HG03103 (cell line): ENCODE results near the gene CCNO.

Experiments used
- ATAC-seq: cut with Tn5 transposase; IDR thresholded peaks from one replicate; pipeline ENCODE4 v1.9.1; 2021; ENCODE audit warnings: low read depth; ENCODE audit not compliant: unreplicated experiment

Gene CCNO

DNA sequence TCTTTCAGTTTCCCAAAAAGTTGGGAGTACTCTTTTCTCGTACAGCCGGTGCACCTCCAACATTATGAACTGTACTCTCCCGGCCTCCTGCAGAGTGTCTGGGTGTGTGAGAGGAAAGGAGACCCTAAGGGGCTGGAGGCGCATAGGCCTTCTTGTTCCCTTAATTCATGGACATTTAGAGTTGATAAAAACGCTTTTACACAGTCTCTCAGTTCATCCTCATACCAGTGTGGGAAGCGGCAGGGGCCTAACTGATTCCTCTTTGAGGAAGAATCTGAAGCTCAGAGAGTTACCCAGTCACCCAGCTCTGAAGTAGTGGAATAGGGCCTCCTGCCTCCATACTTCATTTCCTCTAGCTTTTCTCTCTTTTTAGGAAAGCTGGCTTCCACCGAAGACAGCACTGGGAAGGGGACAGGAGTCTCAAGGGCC, 9.6 kb downstream of the CCNO start:
- no peak for ATAC-seq

GRCh38 chr5:55222985-55223811, 10.2 kb downstream of the CCNO start:
- ATAC-seq = no peak

DNA sequence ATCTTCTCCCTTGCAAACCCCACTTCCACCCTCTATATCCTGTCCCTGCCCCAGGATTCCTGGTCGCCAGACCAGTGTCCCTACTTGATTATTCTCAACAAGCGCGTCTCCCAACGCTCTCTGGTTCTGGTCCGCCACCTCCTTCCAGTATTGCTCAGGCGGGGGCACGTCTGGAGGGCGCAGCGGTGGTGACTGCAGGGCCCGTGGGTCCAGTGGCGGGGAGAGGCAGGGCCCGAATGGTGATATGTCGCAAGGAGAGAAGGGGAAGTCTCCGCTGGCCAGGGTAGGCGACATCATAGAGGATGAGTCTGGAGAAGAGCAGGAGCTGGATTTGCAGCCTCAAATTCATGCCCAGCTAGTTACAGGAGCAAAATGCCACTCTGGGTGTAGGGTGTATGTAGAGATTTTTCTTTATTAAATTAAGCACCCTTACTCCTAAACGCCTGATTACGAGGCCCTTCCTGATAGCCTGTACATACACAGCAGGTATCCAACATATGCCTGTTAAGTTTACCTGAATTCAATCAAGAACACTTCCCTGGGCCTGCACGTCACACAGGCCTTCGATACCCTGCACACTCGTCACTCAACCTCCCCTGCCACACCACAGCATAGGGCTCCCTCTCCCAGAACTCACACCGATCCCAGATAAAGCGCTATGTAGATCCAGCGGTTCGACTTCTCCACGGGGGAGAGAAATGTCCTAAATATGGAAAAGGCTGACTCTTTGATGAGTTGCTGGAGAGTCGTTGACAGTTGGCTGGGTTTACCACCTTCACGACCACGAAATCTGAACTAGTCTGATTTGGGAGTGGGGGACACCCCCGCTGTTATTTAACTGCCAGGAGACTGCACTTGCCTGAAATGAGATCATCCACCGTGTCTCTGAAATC, 11.1 kb downstream of the CCNO start:
- ATAC-seq = no peak

DNA sequence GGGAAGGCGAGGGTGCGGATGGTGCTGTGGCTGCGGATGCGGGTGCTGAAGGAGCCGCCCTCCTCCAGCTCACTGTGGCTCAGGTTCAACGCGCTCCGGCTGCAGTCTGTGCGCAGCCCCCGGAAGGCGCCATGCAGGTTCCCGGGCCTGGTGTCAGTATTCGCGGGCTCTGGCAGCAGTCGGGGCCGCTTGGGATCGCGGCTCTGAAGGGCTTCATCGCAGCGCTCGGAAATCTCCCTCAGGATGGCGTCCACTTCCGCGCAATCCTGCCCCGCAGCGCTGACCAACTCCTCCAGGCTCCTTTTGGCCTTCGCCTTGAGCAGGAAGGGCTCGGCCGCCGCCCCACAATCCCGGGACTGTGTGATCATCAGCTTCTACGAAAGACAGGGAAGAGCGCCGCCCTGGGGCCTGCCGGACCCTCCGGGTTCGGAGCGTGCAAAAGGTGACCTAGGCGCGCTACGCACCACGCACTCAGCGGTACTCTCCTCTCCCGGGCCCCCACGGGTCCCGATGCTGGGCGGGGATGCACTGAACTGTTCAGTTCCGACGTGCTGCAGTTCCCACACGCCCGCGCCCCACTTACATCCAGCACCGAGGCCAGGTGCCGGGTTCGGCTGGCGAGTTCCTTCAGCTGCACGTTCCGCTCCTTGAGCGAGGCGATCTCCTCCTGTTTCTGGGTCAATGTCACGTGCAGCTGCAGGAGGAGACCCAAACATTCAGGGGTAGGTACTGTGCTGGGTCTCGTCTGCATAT, 12.8 kb downstream of the CCNO start:
- ATAC-seq = no peak

- no peak for ATAC-seq
Measured at GRCh38 chr5:55219770-55220169, 13.6 kb downstream of the CCNO start.

DNA sequence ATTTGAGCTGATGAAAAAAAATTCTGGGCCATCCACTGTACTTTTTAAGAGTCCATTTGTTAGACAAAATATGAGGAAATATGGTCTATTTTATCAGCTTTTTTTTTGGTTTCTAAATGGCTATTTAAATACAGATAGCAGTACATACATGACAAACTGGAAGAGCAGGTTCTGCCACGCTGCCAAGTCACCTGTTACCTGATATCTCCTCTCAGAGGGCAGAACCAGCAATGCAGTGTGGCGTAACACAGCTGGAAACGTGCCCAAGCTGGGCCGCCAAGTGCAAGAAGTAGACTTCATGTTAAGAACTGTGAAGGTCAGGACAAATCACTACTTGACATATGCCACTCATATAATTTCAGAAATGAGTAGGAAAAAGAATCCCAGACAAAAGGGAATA, 14.4 kb downstream of the CCNO start:
- ATAC-seq = no peak

DNA sequence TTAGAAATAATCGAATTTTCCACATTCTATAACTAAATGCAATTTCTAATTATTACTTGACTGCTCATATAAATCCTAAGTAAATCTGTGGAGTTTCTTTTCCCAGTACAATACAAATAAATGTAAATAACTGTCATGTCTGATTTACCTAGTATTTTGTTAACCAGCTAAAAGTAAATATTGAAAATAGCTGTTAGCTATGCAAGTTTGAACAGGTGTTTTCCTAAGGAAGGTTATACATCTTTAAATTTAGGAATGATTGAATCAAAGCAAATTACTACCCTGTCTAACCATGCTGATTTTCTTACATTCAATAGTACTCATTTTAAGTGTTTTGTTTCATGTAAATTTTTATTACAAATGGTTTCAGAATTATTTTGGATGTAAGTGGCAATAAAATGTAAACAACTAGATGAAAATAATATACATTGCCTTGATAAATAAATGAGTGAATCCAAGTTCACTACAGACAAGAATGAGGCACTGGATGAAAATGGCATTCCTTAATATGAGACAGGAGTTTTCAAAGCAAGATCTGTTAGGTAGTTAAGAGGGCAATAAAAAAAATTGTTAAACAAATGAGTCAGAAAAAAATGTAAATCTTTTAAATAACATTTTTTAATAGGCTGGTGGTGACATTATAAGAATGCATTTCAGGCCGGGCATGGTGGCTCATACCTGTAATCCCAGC, 22.1 kb downstream of the CCNO start:
- no peak for ATAC-seq

GRCh38 chr5:55205001-55205400, 28.4 kb downstream of the CCNO start:
- no peak for ATAC-seq

- no peak for ATAC-seq
Measured at GRCh38 chr5:55191165-55191564, 42.2 kb downstream of the CCNO start.

DNA sequence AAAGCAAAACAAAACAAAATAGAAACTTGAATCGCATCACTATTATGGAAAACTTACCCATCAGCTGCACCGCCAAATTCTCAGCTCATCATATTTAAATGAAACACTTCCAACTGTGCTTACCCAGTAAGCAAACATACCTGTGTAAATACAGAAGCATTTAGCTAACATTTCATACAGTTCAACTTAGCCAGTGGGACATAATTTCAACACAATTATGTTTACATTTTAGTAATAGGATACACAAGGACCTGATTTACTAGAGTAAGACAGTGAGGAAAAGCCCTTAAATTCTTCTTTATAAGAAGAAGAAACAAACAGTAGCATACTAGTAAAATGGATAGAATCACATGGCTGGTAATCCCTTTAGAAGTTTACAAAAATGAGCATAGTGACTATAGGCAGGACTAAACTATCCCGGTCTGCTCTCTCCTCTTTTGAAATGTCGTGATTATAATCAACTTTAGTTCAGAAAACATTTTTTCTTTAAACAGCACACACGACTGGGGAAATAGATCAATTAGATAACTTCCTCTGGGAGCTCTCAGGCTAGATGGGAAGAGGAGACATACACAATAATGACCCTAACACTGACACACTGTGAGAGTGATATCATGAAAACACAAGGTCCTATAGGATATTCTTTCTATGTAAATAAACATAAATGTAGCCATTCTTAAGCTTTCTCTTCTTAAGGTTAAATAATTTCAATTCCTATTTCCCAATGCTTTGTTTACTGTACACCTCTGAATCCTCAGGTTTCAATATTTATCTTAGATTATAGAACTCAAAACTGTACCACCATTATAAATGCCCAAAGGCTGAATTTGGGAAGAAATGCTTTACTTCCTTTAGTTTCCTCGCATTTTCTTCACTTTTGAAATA, 44.5 kb downstream of the CCNO start:
- ATAC-seq = no peak

DNA sequence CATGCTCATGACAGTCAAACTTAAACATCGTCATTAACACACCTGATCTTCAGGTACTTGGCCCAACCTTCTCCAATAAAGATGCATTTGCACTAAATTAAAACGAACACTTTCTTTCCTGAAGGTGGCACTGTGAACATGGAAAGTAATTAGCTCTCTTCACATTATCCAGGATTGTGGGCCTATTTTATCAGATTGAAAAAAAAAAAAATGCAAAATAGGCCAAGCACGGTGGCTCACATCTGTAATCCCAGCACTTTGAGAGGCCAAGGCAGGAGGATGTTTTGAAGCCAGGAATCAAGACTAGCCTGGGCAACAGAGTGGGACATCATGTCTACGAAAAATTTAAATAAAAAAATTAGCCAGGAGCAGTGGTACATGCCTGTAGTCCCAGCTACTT, 46.0 kb downstream of the CCNO start:
- ATAC-seq = no peak
